ENCODE data around the gene RBM25.
"Not testable (repeated sequence)": the region's sequence is repeated elsewhere in the genome, so short reads cannot be mapped to it uniquely, and the experiment has no call there.

Gene RBM25

GRCh38 chr14:73058224-73058921, at the start of gene RBM25:
RBM25 (plus strand) TSS chr14:73058534; CDS start chr14:73071642, 13,108 bp downstream.
- peak; percentile 98 for DNase-seq

GRCh38 chr14:73011189-73011588, 47.1 kb upstream of the RBM25 start:
- DNase-seq, result not testable (repeated sequence)

- no peak for DNase-seq
These were observed 44.2 kb upstream of the RBM25 start for GRCh38 chr14:73014105-73014504.

GRCh38 chr14:73015552-73015951, 42.8 kb upstream of the RBM25 start:
- DNase-seq, result not testable (repeated sequence)

GRCh38 chr14:73016011-73016410, 42.3 kb upstream of the RBM25 start:
- DNase-seq, result not testable (repeated sequence)

GRCh38 chr14:73022051-73022450, 36.3 kb upstream of the RBM25 start:
- no peak for DNase-seq

- no peak for DNase-seq
These were observed 32.8 kb upstream of the RBM25 start for GRCh38 chr14:73025544-73025943.

GRCh38 chr14:73026243-73026844, 32.0 kb upstream of the RBM25 start:
- no peak for DNase-seq

- peak; percentile 97 for DNase-seq
These were observed 31.3 kb upstream of the RBM25 start, which contains the start of gene ZFYVE1 for GRCh38 chr14:73026845-73027542. ZFYVE1 (minus strand) TSS chr14:73027106; CDS start chr14:73024508, 2,598 bp downstream.

- DNase-seq, result peak; percentile 33
These were observed 30.8 kb upstream of the RBM25 start for GRCh38 chr14:73027546-73027945.

GRCh38 chr14:73027984-73028383, 30.4 kb upstream of the RBM25 start:
- DNase-seq, result no peak

GRCh38 chr14:73036706-73037450, 21.5 kb upstream of the RBM25 start:
- not testable (repeated sequence) for DNase-seq

GRCh38 chr14:73047808-73048207, 10.5 kb upstream of the RBM25 start:
- no peak for DNase-seq

- no peak for DNase-seq
These were observed 8.9 kb upstream of the RBM25 start for GRCh38 chr14:73049428-73049827.

GRCh38 chr14:73055251-73055650, 3.1 kb upstream of the RBM25 start:
- no peak for DNase-seq

- DNase-seq, result no peak
These were observed 450 bp upstream of the RBM25 start for GRCh38 chr14:73057944-73058223.

- peak; percentile 40 for DNase-seq
These were observed 764 bp downstream of the RBM25 start for GRCh38 chr14:73058922-73059673.

GRCh38 chr14:73069585-73069984, 11.3 kb downstream of the RBM25 start:
- no peak for DNase-seq

- no peak for DNase-seq
These were observed 32.7 kb downstream of the RBM25 start for GRCh38 chr14:73091044-73091443.

GRCh38 chr14:73097421-73097820, 39.1 kb downstream of the RBM25 start:
- no peak for DNase-seq

GRCh38 chr14:73100334-73100733, 42.0 kb downstream of the RBM25 start:
- DNase-seq, result no peak

GRCh38 chr14:73102806-73103497, 44.6 kb downstream of the RBM25 start:
- no peak for DNase-seq
